ENCODE results near the gene NCAN.

DNA sequence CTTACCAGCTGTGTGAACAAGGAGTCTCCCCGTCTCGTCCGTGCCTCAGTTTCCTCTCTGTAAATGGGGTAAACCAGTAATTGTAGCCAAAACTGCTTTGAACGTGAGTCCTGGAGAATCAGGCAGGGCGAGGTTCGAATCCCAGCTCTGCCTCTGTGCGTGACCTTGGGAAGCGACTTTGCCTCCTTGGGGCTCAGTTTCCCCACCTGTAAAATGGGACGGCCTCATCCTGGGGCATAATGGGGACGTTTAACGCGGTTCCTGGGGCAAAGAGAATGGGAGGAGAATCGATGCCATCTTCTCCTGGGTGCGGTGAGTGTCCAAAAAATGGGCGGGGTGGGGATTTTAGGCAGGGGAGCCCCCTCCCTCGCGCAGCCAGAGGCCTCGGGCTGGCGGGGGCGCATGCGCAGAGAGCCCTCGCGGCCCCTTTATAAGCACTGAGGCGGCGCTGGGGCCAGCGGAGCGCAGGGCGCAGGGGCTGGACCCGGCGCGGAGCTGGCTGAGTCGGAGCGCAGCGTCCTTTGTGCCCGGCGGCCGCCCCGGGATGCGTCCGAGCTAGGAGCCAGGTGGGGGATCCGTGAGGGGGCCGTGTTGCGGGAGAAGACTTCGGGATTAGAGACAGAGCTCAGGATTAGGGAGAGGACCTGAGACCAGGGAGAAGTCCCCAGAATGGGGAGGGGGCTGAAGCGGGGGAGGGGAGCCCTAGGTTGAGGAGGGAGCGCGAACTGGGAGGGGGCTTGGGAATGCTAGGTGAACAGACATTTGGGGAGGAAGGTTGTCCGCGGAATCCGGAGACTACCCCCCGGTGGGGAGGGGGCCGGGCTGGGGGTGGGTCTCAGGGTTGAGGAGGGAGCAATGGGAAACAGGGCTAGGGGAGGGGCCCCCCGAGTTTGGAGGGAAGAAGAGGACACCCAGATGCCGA, at the start of gene NCAN:
- TF ChIP-seq, protein P1, sequence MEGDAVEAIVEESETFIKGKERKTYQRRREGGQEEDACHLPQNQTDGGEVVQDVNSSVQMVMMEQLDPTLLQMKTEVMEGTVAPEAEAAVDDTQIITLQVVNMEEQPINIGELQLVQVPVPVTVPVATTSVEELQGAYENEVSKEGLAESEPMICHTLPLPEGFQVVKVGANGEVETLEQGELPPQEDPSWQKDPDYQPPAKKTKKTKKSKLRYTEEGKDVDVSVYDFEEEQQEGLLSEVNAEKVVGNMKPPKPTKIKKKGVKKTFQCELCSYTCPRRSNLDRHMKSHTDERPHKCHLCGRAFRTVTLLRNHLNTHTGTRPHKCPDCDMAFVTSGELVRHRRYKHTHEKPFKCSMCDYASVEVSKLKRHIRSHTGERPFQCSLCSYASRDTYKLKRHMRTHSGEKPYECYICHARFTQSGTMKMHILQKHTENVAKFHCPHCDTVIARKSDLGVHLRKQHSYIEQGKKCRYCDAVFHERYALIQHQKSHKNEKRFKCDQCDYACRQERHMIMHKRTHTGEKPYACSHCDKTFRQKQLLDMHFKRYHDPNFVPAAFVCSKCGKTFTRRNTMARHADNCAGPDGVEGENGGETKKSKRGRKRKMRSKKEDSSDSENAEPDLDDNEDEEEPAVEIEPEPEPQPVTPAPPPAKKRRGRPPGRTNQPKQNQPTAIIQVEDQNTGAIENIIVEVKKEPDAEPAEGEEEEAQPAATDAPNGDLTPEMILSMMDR (IDR thresholded peaks at IDR 0.05) = no peak
- no peak for TF ChIP-seq POLR2A (IDR thresholded peaks at IDR 0.05)
